ENCODE results near the gene DAB2.

DNA sequence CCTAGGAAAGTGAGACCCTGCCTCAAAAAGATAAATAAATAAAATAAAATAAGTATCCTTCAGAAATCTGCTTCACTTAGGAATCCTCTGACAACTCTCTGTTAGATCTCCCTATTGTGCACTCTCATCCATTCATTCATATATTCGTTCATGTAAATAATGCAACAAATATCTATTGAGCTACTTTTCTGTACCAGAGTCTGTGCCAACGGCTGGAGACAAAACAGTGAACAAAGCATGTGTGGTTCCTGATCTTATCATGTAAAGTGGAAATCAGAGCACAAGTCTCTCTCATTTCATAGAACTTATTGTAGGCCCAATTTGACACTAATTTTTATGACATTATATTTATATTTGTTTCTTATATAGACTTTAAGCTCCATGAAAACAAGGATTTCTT is 40.3 kb upstream of the DAB2 start:
- TF ChIP-seq EZH2 (IDR thresholded peaks at IDR 0.05; ENCODE audit: low read length, missing control alignments) = no peak
- TF ChIP-seq, protein P1, sequence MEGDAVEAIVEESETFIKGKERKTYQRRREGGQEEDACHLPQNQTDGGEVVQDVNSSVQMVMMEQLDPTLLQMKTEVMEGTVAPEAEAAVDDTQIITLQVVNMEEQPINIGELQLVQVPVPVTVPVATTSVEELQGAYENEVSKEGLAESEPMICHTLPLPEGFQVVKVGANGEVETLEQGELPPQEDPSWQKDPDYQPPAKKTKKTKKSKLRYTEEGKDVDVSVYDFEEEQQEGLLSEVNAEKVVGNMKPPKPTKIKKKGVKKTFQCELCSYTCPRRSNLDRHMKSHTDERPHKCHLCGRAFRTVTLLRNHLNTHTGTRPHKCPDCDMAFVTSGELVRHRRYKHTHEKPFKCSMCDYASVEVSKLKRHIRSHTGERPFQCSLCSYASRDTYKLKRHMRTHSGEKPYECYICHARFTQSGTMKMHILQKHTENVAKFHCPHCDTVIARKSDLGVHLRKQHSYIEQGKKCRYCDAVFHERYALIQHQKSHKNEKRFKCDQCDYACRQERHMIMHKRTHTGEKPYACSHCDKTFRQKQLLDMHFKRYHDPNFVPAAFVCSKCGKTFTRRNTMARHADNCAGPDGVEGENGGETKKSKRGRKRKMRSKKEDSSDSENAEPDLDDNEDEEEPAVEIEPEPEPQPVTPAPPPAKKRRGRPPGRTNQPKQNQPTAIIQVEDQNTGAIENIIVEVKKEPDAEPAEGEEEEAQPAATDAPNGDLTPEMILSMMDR (conservative IDR thresholded peaks at IDR 0.05 in 1 of 2, IDR thresholded peaks at IDR 0.05 in 1 of 2; ENCODE audit: low read depth in 1 of 2, low read length in 2 of 2) = no peak

Measured in fibroblast of lung (primary cell).